ENCODE data around the gene DDI2.

DNA sequence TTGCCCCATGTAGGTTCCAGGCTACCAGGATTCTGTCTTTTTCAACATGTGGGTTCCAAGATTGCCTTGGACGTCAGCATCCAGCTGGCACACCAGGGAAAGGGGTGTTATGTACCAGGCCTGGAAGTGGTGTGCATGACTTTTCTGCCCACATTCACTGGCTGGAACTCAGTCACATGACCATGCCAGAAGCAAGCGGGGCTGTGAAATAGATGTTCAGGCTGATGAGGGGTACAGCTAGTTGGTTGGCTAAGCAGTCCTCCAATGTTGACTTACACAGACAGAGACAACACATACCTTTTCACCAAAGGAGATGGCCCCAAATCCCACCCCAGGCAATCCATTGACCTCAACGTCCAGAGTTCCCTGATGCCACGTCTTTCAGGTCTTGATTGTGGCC, 52.6 kb downstream of the DDI2 start:
- TF ChIP-seq, protein P1, sequence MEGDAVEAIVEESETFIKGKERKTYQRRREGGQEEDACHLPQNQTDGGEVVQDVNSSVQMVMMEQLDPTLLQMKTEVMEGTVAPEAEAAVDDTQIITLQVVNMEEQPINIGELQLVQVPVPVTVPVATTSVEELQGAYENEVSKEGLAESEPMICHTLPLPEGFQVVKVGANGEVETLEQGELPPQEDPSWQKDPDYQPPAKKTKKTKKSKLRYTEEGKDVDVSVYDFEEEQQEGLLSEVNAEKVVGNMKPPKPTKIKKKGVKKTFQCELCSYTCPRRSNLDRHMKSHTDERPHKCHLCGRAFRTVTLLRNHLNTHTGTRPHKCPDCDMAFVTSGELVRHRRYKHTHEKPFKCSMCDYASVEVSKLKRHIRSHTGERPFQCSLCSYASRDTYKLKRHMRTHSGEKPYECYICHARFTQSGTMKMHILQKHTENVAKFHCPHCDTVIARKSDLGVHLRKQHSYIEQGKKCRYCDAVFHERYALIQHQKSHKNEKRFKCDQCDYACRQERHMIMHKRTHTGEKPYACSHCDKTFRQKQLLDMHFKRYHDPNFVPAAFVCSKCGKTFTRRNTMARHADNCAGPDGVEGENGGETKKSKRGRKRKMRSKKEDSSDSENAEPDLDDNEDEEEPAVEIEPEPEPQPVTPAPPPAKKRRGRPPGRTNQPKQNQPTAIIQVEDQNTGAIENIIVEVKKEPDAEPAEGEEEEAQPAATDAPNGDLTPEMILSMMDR (IDR thresholded peaks at IDR 0.05), result no peak
- no peak for TF ChIP-seq POLR2A (IDR thresholded peaks at IDR 0.05)
